BE2C (cell line): ENCODE data around the gene GALNT9.
"Not testable (repeated sequence)": the region's sequence is repeated elsewhere in the genome, so short reads cannot be mapped to it uniquely, and the experiment has no call there.

Experiments used
- DNase-seq: peaks from one replicate; pipeline ENCODE4 v3.0.0-alpha.2; 2020
- H3K27me3 ChIP-seq: fragments of 250-450 bp; sonication (Bioruptor Pico); 2 replicates; pipeline ENCODE4 v1.5.1; 2020; ENCODE audit warnings: mild to moderate bottlenecking
- H3K36me3 ChIP-seq: fragments of 250-450 bp; sonication (Bioruptor Pico); 2 replicates; pipeline ENCODE4 v1.5.1; 2020; ENCODE audit warnings: mild to moderate bottlenecking
- H3K4me1 ChIP-seq: fragments of 250-450 bp; sonication (Bioruptor Pico); 2 replicates; pipeline ENCODE4 v1.5.1; 2020
- H3K4me3 ChIP-seq: 2 replicates; pipeline ENCODE4 v1.5.1; 2011; ENCODE audit warnings: low read depth, low read length
- H3K9me3 ChIP-seq: fragments of 250-450 bp; sonication (Bioruptor Pico); 2 replicates; pipeline ENCODE4 v1.5.1; 2020
- CTCF ChIP-seq: IDR thresholded peaks from 2 replicates; pipeline ENCODE4 v1.5.1; 2012; ENCODE audit warnings: mild to moderate bottlenecking, low read depth, low read length

GALNT9 gene

GRCh38 chr12:132308853-132309595, 20.4 kb downstream of the GALNT9 start:
- no peak for TF ChIP-seq CTCF
- Histone ChIP-seq H3K4me1 (no peaks in the 10 kb centered on the region), H3K4me3 (no peak overlapping the region), H3K36me3 (no peaks in the 10 kb centered on the region), H3K27me3 (peaks cover 27% of the 10 kb centered on the region), H3K9me3 (peaks cover 2% of the 10 kb centered on the region; the same call in 1 of the 2 replicates)
- no peak for DNase-seq

GRCh38 chr12:132307976-132308852, 21.2 kb downstream of the GALNT9 start:
- no peak for TF ChIP-seq CTCF
- DNase-seq: no peak
- Histone ChIP-seq H3K36me3 (no peaks in the 10 kb centered on the region), H3K27me3 (peaks cover 27% of the 10 kb centered on the region), H3K4me3 (no peak overlapping the region), H3K9me3 (peaks cover 2% of the 10 kb centered on the region; the same call in 1 of the 2 replicates), H3K4me1 (no peaks in the 10 kb centered on the region)

GRCh38 chr12:132306885-132307191, 22.6 kb downstream of the GALNT9 start:
- no peak for TF ChIP-seq CTCF

GRCh38 chr12:132305991-132306884, 23.2 kb downstream of the GALNT9 start:
- Histone ChIP-seq H3K27me3 (peaks cover 43% of the 10 kb centered on the region), H3K4me1 (no peaks in the 10 kb centered on the region), H3K9me3 (peaks cover 2% of the 10 kb centered on the region; the same call in 1 of the 2 replicates), H3K36me3 (no peaks in the 10 kb centered on the region), H3K4me3 (no peak overlapping the region)
- no peak for TF ChIP-seq CTCF
- no peak for DNase-seq

More at GRCh38 chr12:132306885-132307191, 22.6 kb downstream of the GALNT9 start:
- no peaks in the 10 kb centered on the region for H3K36me3 ChIP-seq
- H3K4me1 ChIP-seq: no peaks in the 10 kb centered on the region
- peaks cover 2% of the 10 kb centered on the region; the same call in 1 of the 2 replicates for H3K9me3 ChIP-seq
- no peak for DNase-seq
- no peak overlapping the region for H3K4me3 ChIP-seq
- peaks cover 38% of the 10 kb centered on the region for H3K27me3 ChIP-seq

GRCh38 chr12:132305560-132305966, 23.8 kb downstream of the GALNT9 start:
- Histone ChIP-seq H3K9me3 (peaks cover 2% of the 10 kb centered on the region; the same call in 1 of the 2 replicates), H3K36me3 (no peaks in the 10 kb centered on the region), H3K4me3 (no peak overlapping the region), H3K4me1 (no peaks in the 10 kb centered on the region), H3K27me3 (peaks cover 42% of the 10 kb centered on the region)
- DNase-seq: no peak
- no peak for TF ChIP-seq CTCF

- DNase-seq: not testable (repeated sequence)
- peaks cover 38% of the 10 kb centered on the region for H3K27me3 ChIP-seq
These were observed 24.5 kb downstream of the GALNT9 start for GRCh38 chr12:132304866-132305265.

GRCh38 chr12:132303853-132304373, 25.5 kb downstream of the GALNT9 start:
- not testable (repeated sequence) for H3K4me1 ChIP-seq, DNase-seq, H3K36me3 ChIP-seq, H3K9me3 ChIP-seq, H3K4me3 ChIP-seq
- H3K27me3 ChIP-seq: peaks cover 29% of the 10 kb centered on the region

More at GRCh38 chr12:132304866-132305265, 24.5 kb downstream of the GALNT9 start:
- not testable (repeated sequence) for H3K4me3 ChIP-seq, H3K9me3 ChIP-seq, H3K36me3 ChIP-seq, H3K4me1 ChIP-seq
